ENCODE data around the gene CERK. TPM values are rescaled to one million over a fixed set of nuclear protein-coding genes. Genes with fewer than 3 reads are reported as not detected.

The CERK gene
- total and polyA plus RNA-seq, 2 of the 8 experiments (the other 6 are each of a cell fraction or from before 2014, with no cell fraction given): 26.6 to 59.0 TPM

GRCh38 chr22:46661221-46661851 lies 76.7 kb downstream of the CERK start:
- DNase-seq (ENCODE audit: low read depth in 1 of 2, low spot score in 2 of 2): no peak
- Histone ChIP-seq H3K79me1 (ENCODE audit: low read depth, low read length) (peaks cover 3% of the 10 kb centered on the region; the same call in 1 of the 2 replicates), H4K8ac (ENCODE audit: extremely low read depth, insufficient read depth, low read length) (no peak overlapping the region), H2BK5ac (ENCODE audit: low read depth, low read length) (no peak overlapping the region), H4K20me1 (replicated peaks in 1 of 2; ENCODE audit: control insufficient read depth in 1 of 2, insufficient read depth in 2 of 2, low read length in 2 of 2) (peaks cover 0 to 6% of the 10 kb centered on the region in 2 experiments), H3K27me3 (replicated peaks in 1 of 4; ENCODE audit: control insufficient read depth in 3 of 4, extremely low read depth in 1 of 4, insufficient read depth in 3 of 4, low read length in 3 of 4) (no peaks in the 10 kb centered on the region), H4K5ac (ENCODE audit: insufficient read length, low read depth, low read length) (no peak overlapping the region), H3K14ac (ENCODE audit: insufficient read length) (no peak overlapping the region), H3K4me1 (replicated peaks in 1 of 4; ENCODE audit: control insufficient read depth in 3 of 4, insufficient read depth in 4 of 4, low read length in 3 of 4) (peaks cover 0 to 2% (median 0%) of the 10 kb centered on the region in 4 experiments; a peak in 1 of 7 replicates), H3K4me2 (ENCODE audit: insufficient read depth in 1 of 2, low read depth in 2 of 2, low read length in 2 of 2) (no peak overlapping the region), H2BK120ac (replicated peaks; ENCODE audit: low read depth, low read length) (no peak overlapping the region), H3K18ac (ENCODE audit: extremely low read depth, low read length) (no peak overlapping the region), H2BK15ac (ENCODE audit: low read length) (no peak overlapping the region), H3K27ac (ENCODE audit: low read depth, low read length) (no peak overlapping the region), H3K9ac (replicated peaks in 1 of 4; ENCODE audit: extremely low read depth in 1 of 4, low read depth in 3 of 4, low read length in 3 of 4) (no peak overlapping the region), H3K4ac (replicated peaks; ENCODE audit: insufficient read length, low read depth, low read length) (no peak overlapping the region), H2AFZ (ENCODE audit: low read length) (no peak overlapping the region), H3K4me3 (ENCODE audit: extremely low read depth in 1 of 4, insufficient read depth in 2 of 4, low read depth in 3 of 4, low read length in 4 of 4) (no peak overlapping the region), H2BK20ac (ENCODE audit: low read length) (no peak overlapping the region), H3K23ac (ENCODE audit: insufficient read length) (no peak overlapping the region), H2BK12ac (ENCODE audit: low read depth, low read length) (no peak overlapping the region), H3K36me3 (ENCODE audit: control insufficient read depth in 2 of 4, insufficient read depth in 4 of 4, low read length in 3 of 4) (no peaks in the 10 kb centered on the region), H3K23me2 (ENCODE audit: low read depth, low read length) (no peaks in the 10 kb centered on the region), H3K79me2 (ENCODE audit: control insufficient read depth in 1 of 2, insufficient read depth in 2 of 2, low read length in 2 of 2) (no peaks in the 10 kb centered on the region), H3K56ac (replicated peaks; ENCODE audit: insufficient read length, low read depth, low read length) (no peak overlapping the region), H2AK5ac (ENCODE audit: low read depth, low read length) (no peak overlapping the region), H3K9me3 (ENCODE audit: insufficient read depth in 2 of 2, low read depth in 1 of 2, low read length in 1 of 2) (no peaks in the 10 kb centered on the region), H4K91ac (replicated peaks; ENCODE audit: insufficient read length, low read length) (no peak overlapping the region)
- ChIA-PET CTCF (ENCODE audit: partially characterized antibody) (interaction anchor here (0.8 to 4.0 kb wide), 6 partner anchors 10 to 117 kb away, joined by 3 to 13 read pairs (median 4); no protein-coding TSS in a partner anchor), POLR2A (ENCODE audit: partially characterized antibody) (no interaction called here)
- 90% methylated on average over 17 of the region's 22 CpGs; no CpG with 5 or more reads in 1 of the 2 experiments for WGBS, 2 experiments (ENCODE audit: extremely low coverage in 1 of 2, insufficient coverage in 1 of 2, insufficient read length in 1 of 2, insufficient replicate concordance in 2 of 2, low coverage in 1 of 2, low lambda C conversion rate in 2 of 2, missing lambda C conversion rate in 1 of 2)
- FAIRE-seq: no peak
- no peak for TF ChIP-seq HDAC2 (IDR thresholded peaks at IDR 0.05; ENCODE audit: borderline replicate concordance in 1 of 2, low read depth in 2 of 2, low read length in 2 of 2)
- TF ChIP-seq CTBP2 (IDR thresholded peaks at IDR 0.05; ENCODE audit: borderline replicate concordance, insufficient read depth, insufficient read length, low read length): no peak
- TF ChIP-seq SIX5 (IDR thresholded peaks at IDR 0.05; ENCODE audit: low read depth, low read length): no peak
- TF ChIP-seq TBP (IDR thresholded peaks at IDR 0.05; ENCODE audit: low read depth, low read length): no peak
- no peak for TF ChIP-seq ATF2 (IDR thresholded peaks at IDR 0.05; ENCODE audit: low read length)
- TF ChIP-seq RNF2 (IDR thresholded peaks at IDR 0.05; ENCODE audit: borderline replicate concordance, low read depth, low read length, missing control alignments, poor library complexity, severe bottlenecking): no peak
- TF ChIP-seq MAFK (IDR thresholded peaks at IDR 0.05; ENCODE audit: low read depth, low read length): no peak
- no peak for TF ChIP-seq PHF8 (conservative IDR thresholded peaks at IDR 0.05; ENCODE audit: low read depth, low read length)
- TF ChIP-seq BRCA1 (IDR thresholded peaks at IDR 0.05; ENCODE audit: low read depth, low read length): no peak
- TF ChIP-seq ATF3 (IDR thresholded peaks at IDR 0.05; ENCODE audit: insufficient read depth, low read depth, low read length): no peak

All from H1 (cell line).